ENCODE measurements around the gene MYL5. TPM values are rescaled to one million over a fixed set of nuclear protein-coding genes. Genes with fewer than 3 reads are reported as not detected.
"Not testable (repeated sequence)": the region's sequence is repeated elsewhere in the genome, so short reads cannot be mapped to it uniquely, and the experiment has no call there.

The MYL5 gene
- total RNA-seq, 1 experiment from 2014 or later = 13.8 TPM

GRCh38 chr4:656436-657337 lies 17.7 kb upstream of the MYL5 start:
- DNase-seq (ENCODE audit: low spot score) = no peak

- DNase-seq (ENCODE audit: low spot score) = no peak
These were observed 17.0 kb upstream of the MYL5 start for GRCh38 chr4:657338-657833.

- no peak for DNase-seq (ENCODE audit: low spot score)
These were observed 16.3 kb upstream of the MYL5 start for GRCh38 chr4:657834-658667.

GRCh38 chr4:658681-659667 lies 15.4 kb upstream of the MYL5 start:
- no peak for DNase-seq (ENCODE audit: low spot score)

GRCh38 chr4:659851-660250 lies 14.5 kb upstream of the MYL5 start:
- no peak for DNase-seq (ENCODE audit: low spot score)

GRCh38 chr4:660401-660800 lies 13.9 kb upstream of the MYL5 start:
- no peak for DNase-seq (ENCODE audit: low spot score)

GRCh38 chr4:661231-661630 lies 13.1 kb upstream of the MYL5 start:
- DNase-seq (ENCODE audit: low spot score) = no peak

- DNase-seq (ENCODE audit: low spot score) = no peak
These were observed 12.2 kb upstream of the MYL5 start for GRCh38 chr4:661881-662761.

- no peak for DNase-seq (ENCODE audit: low spot score)
These were observed 11.3 kb upstream of the MYL5 start for GRCh38 chr4:663046-663437.

GRCh38 chr4:663438-664428 lies 10.6 kb upstream of the MYL5 start:
- no peak for DNase-seq (ENCODE audit: low spot score)

- no peak for DNase-seq (ENCODE audit: low spot score)
These were observed 9.6 kb upstream of the MYL5 start for GRCh38 chr4:664713-665231.

- no peak for DNase-seq (ENCODE audit: low spot score)
These were observed 9.0 kb upstream of the MYL5 start for GRCh38 chr4:665381-665750.

GRCh38 chr4:665751-666435 lies 8.4 kb upstream of the MYL5 start:
- no peak for DNase-seq (ENCODE audit: low spot score)

GRCh38 chr4:666436-666810 lies 7.9 kb upstream of the MYL5 start:
- DNase-seq (ENCODE audit: low spot score) = no peak

GRCh38 chr4:666822-667544 lies 7.4 kb upstream of the MYL5 start:
- DNase-seq (ENCODE audit: low spot score) = no peak

GRCh38 chr4:667545-667925 lies 6.8 kb upstream of the MYL5 start:
- DNase-seq (ENCODE audit: low spot score) = no peak

GRCh38 chr4:668219-668618 lies 6.1 kb upstream of the MYL5 start:
- not testable (repeated sequence) for DNase-seq (ENCODE audit: low spot score)
